Measurements from ENCODE around the gene TNFAIP3. TPM values are rescaled to one million over a fixed set of nuclear protein-coding genes. Genes with fewer than 3 reads are reported as not detected.
A peak's percentile ranks its signal among the peaks of the same experiment; 100 is the strongest.

TNFAIP3 gene
- total RNA-seq, 2 donors from 2014 or later = 9.6 to 12.5 TPM

DNA sequence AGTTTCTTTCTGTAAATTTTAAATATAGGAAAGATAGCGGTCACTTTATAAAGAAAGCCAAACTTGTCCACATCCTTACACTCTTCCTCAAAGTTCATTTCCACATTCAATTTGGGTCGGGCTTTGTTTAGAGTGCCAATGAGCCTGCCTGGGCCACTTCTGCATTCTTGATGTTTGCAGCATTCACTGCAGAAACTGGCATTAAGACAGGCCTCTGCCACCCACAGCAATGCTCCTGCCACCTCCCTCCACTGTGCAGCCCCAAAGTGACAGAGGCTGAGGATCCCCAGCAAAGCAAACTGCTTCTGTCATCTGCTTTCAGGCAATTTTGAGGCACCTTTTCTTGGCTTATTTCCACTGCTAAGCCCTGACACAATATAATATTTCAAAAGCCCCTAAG lies 61.2 kb downstream of the TNFAIP3 start:
- H3K27ac ChIP-seq = peak overlapping the region in 1 of 4 donors; percentile 17
- no peaks in the 10 kb centered on the region for H3K36me3 ChIP-seq (replicated peaks in 1 of 2; ENCODE audit: insufficient read depth in 1 of 2, low read depth in 2 of 2)
- 48 to 66% methylated on average over 2 of the region's 2 CpGs for WGBS, 2 donors
- intact Hi-C loops (cut with DNase I) = no loop called here
- no peak overlapping the region for H3K4me3 ChIP-seq
- H3K4me1 ChIP-seq = peaks cover 2% of the 10 kb centered on the region
- TF ChIP-seq, protein P1, sequence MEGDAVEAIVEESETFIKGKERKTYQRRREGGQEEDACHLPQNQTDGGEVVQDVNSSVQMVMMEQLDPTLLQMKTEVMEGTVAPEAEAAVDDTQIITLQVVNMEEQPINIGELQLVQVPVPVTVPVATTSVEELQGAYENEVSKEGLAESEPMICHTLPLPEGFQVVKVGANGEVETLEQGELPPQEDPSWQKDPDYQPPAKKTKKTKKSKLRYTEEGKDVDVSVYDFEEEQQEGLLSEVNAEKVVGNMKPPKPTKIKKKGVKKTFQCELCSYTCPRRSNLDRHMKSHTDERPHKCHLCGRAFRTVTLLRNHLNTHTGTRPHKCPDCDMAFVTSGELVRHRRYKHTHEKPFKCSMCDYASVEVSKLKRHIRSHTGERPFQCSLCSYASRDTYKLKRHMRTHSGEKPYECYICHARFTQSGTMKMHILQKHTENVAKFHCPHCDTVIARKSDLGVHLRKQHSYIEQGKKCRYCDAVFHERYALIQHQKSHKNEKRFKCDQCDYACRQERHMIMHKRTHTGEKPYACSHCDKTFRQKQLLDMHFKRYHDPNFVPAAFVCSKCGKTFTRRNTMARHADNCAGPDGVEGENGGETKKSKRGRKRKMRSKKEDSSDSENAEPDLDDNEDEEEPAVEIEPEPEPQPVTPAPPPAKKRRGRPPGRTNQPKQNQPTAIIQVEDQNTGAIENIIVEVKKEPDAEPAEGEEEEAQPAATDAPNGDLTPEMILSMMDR (IDR thresholded peaks at IDR 0.05) = no peak
- no peak for TF ChIP-seq POLR2A (IDR thresholded peaks at IDR 0.05)
- peak in 1 of 4 donors; percentile 33 for DNase-seq
- no peak for ATAC-seq
- H3K9me3 ChIP-seq = no peaks in the 10 kb centered on the region
- no peaks in the 10 kb centered on the region for H3K27me3 ChIP-seq

DNA sequence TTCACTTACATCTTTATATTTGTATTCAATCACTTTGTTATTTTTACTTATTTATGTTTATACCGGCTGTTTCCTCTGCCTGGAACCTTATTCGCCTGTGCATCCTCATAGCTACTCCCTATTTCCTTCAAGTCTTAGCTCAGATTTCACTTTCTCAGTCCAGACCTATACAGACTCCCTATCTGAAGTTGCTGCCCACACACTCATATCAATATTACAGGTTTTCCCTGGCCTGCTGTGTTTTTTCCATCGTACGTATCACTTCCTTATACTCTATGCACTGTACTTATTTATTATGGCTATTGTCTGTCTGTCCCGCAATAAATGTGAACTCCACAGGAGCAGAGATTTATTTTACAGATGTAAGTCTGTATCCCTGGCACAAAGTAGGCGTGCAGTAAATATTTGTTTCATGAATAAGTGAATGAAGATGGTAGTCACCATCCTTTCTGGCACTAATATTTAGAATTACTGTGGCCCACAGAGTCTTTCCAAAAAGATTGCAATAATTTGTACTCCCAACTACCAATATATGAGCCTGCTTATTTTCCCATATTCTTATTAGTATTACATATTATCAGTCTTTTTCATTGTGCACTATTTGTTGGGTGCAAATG lies 64.9 kb downstream of the TNFAIP3 start:
- peaks cover 4% of the 10 kb centered on the region for H3K4me1 ChIP-seq
- TF ChIP-seq POLR2A (IDR thresholded peaks at IDR 0.05) = no peak
- TF ChIP-seq, protein P1 (IDR thresholded peaks at IDR 0.05) = no peak
- H3K9me3 ChIP-seq = no peaks in the 10 kb centered on the region
- H3K36me3 ChIP-seq (replicated peaks in 1 of 2; ENCODE audit: insufficient read depth in 1 of 2, low read depth in 2 of 2) = no peaks in the 10 kb centered on the region
- 84 to 85% methylated on average over 6 of the region's 6 CpGs for WGBS, 2 donors
- intact Hi-C loops (cut with DNase I) = no loop called here
- no peaks in the 10 kb centered on the region for H3K27me3 ChIP-seq
- no peak overlapping the region for H3K27ac ChIP-seq
- DNase-seq (no peak), ATAC-seq (no peak)
- H3K4me3 ChIP-seq = no peak overlapping the region

Other genes with a start within 250 kb of the TNFAIP3 start
- gene PERP, start 240.2 kb downstream of the TNFAIP3 start, total RNA-seq = 10 to 100 TPM; 16.5 to 35.8 TPM